Glutamatergic neuron (in vitro differentiated cells): ENCODE measurements around the gene PTPN2. TPM values are rescaled to one million over a fixed set of nuclear protein-coding genes. Genes with fewer than 3 reads are reported as not detected.

Source experiments
- DNase-seq: peaks from one replicate; pipeline ENCODE4 v3.0.0; 2022
- H3K27ac Mint-ChIP-seq: one replicate; pipeline ENCODE4 v1.8.0; 2020; ENCODE audit warnings: mild to moderate bottlenecking, mixed read lengths, inconsistent platforms; ENCODE audit not compliant: unreplicated experiment
- H3K27me3 Mint-ChIP-seq: one replicate; pipeline ENCODE4 v1.8.0; 2020; ENCODE audit warnings: mild to moderate bottlenecking, moderate library complexity, mixed read lengths, inconsistent platforms; ENCODE audit not compliant: unreplicated experiment
- H3K36me3 Mint-ChIP-seq: one replicate; pipeline ENCODE4 v1.8.0; 2020; ENCODE audit warnings: mild to moderate bottlenecking, mixed read lengths, inconsistent platforms; ENCODE audit not compliant: unreplicated experiment
- H3K4me1 Mint-ChIP-seq: one replicate; pipeline ENCODE4 v1.8.0; 2020; ENCODE audit warnings: mild to moderate bottlenecking, low read depth, mixed read lengths, inconsistent platforms; ENCODE audit not compliant: unreplicated experiment
- H3K4me3 Mint-ChIP-seq: one replicate; pipeline ENCODE4 v1.8.0; 2020; ENCODE audit warnings: mild to moderate bottlenecking, mixed read lengths, inconsistent platforms; ENCODE audit not compliant: unreplicated experiment
- H3K9me3 Mint-ChIP-seq: one replicate; pipeline ENCODE4 v1.8.0; 2020; ENCODE audit warnings: mild to moderate bottlenecking, moderate library complexity, mixed read lengths, inconsistent platforms; ENCODE audit not compliant: unreplicated experiment
- total RNA-seq: library from RNA; stranded (reverse); fragmentation: NEBNext Ultra II Directional; extraction: Animal tissue kit (Norgen Biotek cat#: 25700); gene quantifications from one replicate; pipeline ENCODE4 v1.2.1, GENCODE V29; 2021; ENCODE audit not compliant: unreplicated experiment
- TF ChIP-seq, protein P1 (sequence below): fragments of 200-600 bp; sonication (generic); IDR thresholded peaks from one replicate; pipeline ENCODE4 v1.5.0; 2021; ENCODE audit not compliant: partially characterized antibody, unreplicated experiment

PTPN2 gene
- total RNA-seq, 1 donor from 2014 or later: 33.3 TPM

DNA sequence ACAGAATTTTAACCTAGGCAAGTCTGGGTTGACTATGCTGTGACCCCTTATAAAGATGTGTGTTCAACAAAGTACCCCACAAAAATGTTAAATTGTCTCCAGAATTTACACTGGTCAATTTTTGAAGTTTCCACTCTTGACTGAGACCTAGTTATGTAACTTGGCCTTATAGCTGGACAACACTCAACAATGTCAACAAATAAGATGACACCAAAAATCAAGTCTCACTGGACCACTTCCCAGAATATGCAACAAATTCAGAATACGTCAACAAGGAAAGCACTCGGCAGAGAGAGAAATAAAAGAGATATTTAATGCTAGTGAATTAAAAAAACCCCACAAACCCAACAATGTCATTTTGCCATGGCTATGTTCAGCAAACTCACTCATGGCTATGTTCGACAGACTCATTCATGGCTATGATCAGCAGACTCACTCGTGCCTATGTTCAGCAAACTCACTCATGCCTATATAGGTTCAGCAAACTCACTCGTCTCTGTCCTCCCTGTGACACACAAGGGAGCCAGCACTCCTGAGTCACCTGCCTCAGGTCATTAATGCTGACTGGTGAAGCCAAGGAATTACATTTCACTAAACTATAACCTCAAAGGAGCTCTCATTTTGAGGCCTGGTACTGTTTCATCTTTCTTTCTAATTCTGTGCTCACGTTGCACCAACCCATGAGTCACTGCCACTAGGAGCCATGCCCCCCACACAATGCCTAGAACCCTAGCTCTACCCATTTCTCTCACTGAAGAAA, 72.7 kb downstream of the PTPN2 start:
- H3K4me1 Mint-ChIP-seq: no peaks in the 10 kb centered on the region
- peaks cover 8% of the 10 kb centered on the region for H3K36me3 Mint-ChIP-seq
- H3K27ac Mint-ChIP-seq: no peak overlapping the region
- no peak for DNase-seq
- no peak overlapping the region for H3K4me3 Mint-ChIP-seq
- TF ChIP-seq, protein P1, sequence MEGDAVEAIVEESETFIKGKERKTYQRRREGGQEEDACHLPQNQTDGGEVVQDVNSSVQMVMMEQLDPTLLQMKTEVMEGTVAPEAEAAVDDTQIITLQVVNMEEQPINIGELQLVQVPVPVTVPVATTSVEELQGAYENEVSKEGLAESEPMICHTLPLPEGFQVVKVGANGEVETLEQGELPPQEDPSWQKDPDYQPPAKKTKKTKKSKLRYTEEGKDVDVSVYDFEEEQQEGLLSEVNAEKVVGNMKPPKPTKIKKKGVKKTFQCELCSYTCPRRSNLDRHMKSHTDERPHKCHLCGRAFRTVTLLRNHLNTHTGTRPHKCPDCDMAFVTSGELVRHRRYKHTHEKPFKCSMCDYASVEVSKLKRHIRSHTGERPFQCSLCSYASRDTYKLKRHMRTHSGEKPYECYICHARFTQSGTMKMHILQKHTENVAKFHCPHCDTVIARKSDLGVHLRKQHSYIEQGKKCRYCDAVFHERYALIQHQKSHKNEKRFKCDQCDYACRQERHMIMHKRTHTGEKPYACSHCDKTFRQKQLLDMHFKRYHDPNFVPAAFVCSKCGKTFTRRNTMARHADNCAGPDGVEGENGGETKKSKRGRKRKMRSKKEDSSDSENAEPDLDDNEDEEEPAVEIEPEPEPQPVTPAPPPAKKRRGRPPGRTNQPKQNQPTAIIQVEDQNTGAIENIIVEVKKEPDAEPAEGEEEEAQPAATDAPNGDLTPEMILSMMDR: no peak
- H3K27me3 Mint-ChIP-seq: no peaks in the 10 kb centered on the region
- no peaks in the 10 kb centered on the region for H3K9me3 Mint-ChIP-seq

DNA sequence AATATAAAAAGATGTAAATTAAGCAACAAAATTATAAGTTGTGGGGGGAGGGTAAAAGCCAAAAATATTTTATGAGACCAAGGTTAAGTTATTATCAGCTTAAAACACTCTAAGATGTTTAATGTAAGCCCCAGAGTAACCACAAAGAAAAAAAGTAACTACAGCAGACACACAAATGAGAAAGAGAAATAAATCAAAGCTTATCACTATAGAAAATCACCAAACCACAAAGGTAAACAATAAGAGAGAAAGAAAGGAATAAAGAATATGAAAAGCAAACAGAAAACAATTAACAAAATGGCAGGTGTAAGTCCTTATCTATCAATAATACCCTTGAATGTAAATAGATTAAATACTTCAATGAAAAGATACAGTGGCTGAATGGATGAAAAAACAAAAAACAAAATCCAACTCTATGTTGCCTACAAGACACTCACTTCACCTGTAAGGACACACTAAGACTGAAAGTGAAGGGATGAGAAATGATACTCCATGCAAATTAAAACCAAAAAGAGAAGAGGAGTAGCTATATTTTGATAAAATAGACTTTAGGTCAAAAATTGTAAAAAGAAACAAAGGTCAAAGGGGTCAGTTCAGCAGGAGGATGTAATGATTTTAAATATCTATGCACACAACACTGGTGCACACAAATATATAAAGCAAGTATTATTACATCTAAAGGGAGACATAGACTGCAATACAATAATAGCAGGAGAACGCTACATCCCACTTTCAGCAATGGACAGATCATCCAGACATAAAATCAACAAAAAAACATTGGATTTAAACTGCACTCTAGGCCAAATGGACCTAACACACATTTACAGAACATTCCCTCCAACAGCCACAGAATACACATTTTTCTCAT, 80.7 kb downstream of the PTPN2 start:
- Mint-ChIP-seq H3K36me3 (no peaks in the 10 kb centered on the region), H3K9me3 (no peaks in the 10 kb centered on the region), H3K4me3 (no peak overlapping the region), H3K27ac (no peak overlapping the region), H3K27me3 (peaks cover 2% of the 10 kb centered on the region), H3K4me1 (no peaks in the 10 kb centered on the region)
- no peak for DNase-seq
- TF ChIP-seq, protein P1: no peak

GRCh38 chr18:12802538-12802937, 81.5 kb downstream of the PTPN2 start:
- H3K27me3 Mint-ChIP-seq: peaks cover 2% of the 10 kb centered on the region
- no peak for DNase-seq
- H3K4me3 Mint-ChIP-seq: no peak overlapping the region
- no peaks in the 10 kb centered on the region for H3K36me3 Mint-ChIP-seq
- TF ChIP-seq, protein P1: no peak
- no peaks in the 10 kb centered on the region for H3K9me3 Mint-ChIP-seq
- H3K27ac Mint-ChIP-seq: no peak overlapping the region
- no peaks in the 10 kb centered on the region for H3K4me1 Mint-ChIP-seq

- Mint-ChIP-seq H3K36me3 (no peaks in the 10 kb centered on the region), H3K27ac (no peak overlapping the region), H3K9me3 (no peaks in the 10 kb centered on the region), H3K4me1 (no peaks in the 10 kb centered on the region), H3K4me3 (no peak overlapping the region), H3K27me3 (no peaks in the 10 kb centered on the region)
- TF ChIP-seq, protein P1: no peak
- DNase-seq: no peak
Measured at GRCh38 chr18:12796448-12796847, 87.6 kb downstream of the PTPN2 start.

- no peak for DNase-seq
- H3K9me3 Mint-ChIP-seq: no peaks in the 10 kb centered on the region
- H3K4me1 Mint-ChIP-seq: no peaks in the 10 kb centered on the region
- H3K4me3 Mint-ChIP-seq: no peak overlapping the region
- H3K27ac Mint-ChIP-seq: no peak overlapping the region
- no peaks in the 10 kb centered on the region for H3K36me3 Mint-ChIP-seq
- TF ChIP-seq, protein P1: no peak
- H3K27me3 Mint-ChIP-seq: no peaks in the 10 kb centered on the region
Measured at GRCh38 chr18:12791610-12792009, 92.4 kb downstream of the PTPN2 start.
